Esophagus squamous epithelium (tissue), 4 donors: ENCODE results near the gene ACKR4.

Experiments
- POLR2A ChIP-seq, 4 donors: fragments of 450-650 bp; IDR thresholded peaks; one replicate each; pipeline ENCODE4 v1.6.1; 2017; ENCODE audit warnings: antibody characterized with exemption in 4 of 4, mild to moderate bottlenecking in 4 of 4, moderate library complexity in 3 of 4
- TF ChIP-seq, protein P1 (sequence below), 6 experiments: fragments of 450-650 bp in 4 of 6; fragments of 200-600 bp in 2 of 6; sonication (generic) in 2 of 6; IDR thresholded peaks; one replicate each; pipeline ENCODE4 v1.5.1; 2016 to 2019; ENCODE audit warnings: antibody characterized with exemption in 6 of 6, mild to moderate bottlenecking in 4 of 6, moderate library complexity in 4 of 6

DNA sequence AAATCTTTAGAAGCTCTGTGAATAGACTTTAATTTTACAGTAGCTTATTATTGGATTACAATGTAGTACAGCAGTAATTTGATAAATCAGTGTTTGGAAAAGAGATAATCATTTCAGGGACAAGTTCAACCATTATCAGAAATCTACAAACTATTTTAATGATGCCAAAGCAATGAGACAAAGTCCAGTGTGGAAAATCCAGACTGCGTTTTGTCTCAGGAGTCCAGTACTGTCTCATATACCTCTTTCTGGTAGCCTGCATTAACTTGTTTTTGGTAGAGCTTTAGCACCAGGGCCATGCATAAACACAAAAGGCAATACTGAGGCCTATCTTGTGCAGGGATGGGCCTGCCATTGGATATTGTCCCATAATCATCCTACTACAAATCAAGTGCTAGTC lies 19.7 kb downstream of the ACKR4 start:
- TF ChIP-seq, protein P1, sequence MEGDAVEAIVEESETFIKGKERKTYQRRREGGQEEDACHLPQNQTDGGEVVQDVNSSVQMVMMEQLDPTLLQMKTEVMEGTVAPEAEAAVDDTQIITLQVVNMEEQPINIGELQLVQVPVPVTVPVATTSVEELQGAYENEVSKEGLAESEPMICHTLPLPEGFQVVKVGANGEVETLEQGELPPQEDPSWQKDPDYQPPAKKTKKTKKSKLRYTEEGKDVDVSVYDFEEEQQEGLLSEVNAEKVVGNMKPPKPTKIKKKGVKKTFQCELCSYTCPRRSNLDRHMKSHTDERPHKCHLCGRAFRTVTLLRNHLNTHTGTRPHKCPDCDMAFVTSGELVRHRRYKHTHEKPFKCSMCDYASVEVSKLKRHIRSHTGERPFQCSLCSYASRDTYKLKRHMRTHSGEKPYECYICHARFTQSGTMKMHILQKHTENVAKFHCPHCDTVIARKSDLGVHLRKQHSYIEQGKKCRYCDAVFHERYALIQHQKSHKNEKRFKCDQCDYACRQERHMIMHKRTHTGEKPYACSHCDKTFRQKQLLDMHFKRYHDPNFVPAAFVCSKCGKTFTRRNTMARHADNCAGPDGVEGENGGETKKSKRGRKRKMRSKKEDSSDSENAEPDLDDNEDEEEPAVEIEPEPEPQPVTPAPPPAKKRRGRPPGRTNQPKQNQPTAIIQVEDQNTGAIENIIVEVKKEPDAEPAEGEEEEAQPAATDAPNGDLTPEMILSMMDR (IDR thresholded peaks at IDR 0.05): no peak
- no peak for TF ChIP-seq POLR2A (IDR thresholded peaks at IDR 0.05)
